ENCODE data around the gene SSH2.

- TF ChIP-seq NFRKB (IDR thresholded peaks at IDR 0.05; ENCODE audit: low read depth) = no peak
- TF ChIP-seq TAF1 (IDR thresholded peaks at IDR 0.05; ENCODE audit: control insufficient read depth, extremely low read depth, insufficient read depth, low read length, severe bottlenecking) = no peak
- TF ChIP-seq TCF7 (IDR thresholded peaks at IDR 0.05; ENCODE audit: borderline replicate concordance) = no peak
- no peak for TF ChIP-seq ZNF512 (tag; IDR thresholded peaks at IDR 0.05)
Observed at GRCh38 chr17:29693751-29694150, 236.3 kb downstream of the SSH2 start.
